Measurements from ENCODE around the gene BMI1. TPM values are rescaled to one million over a fixed set of nuclear protein-coding genes. Genes with fewer than 3 reads are reported as not detected.
"Not testable (repeated sequence)": the region's sequence is repeated elsewhere in the genome, so short reads cannot be mapped to it uniquely, and the experiment has no call there.

BMI1 gene
- total RNA-seq, 4 donors from 2014 or later, result 60.8 to 109 (median 67.8) TPM

GRCh38 chr10:22351131-22351703 is 30.3 kb downstream of the BMI1 start:
- no peaks in the 10 kb centered on the region for H3K9me3 ChIP-seq
- WGBS, 2 donors, result 92 to 93% methylated on average over 5 of the region's 5 CpGs
- no peak overlapping the region for H3K4me3 ChIP-seq
- H3K27ac ChIP-seq, result no peak overlapping the region
- H3K36me3 ChIP-seq, result no peaks in the 10 kb centered on the region
- peaks cover 0 to 15% of the 10 kb centered on the region in 2 donors for H3K27me3 ChIP-seq
- DNase-seq (ENCODE audit: low spot score in 2 of 2), result no peak
- no peaks in the 10 kb centered on the region for H3K4me1 ChIP-seq
- no peak for TF ChIP-seq CTCF (IDR thresholded peaks at IDR 0.05)
- no peak for TF ChIP-seq POLR2A (IDR thresholded peaks at IDR 0.05)
- no peak for TF ChIP-seq EP300 (IDR thresholded peaks at IDR 0.05)

- Histone ChIP-seq H3K27ac (no peak overlapping the region), H3K4me1 (no peaks in the 10 kb centered on the region), H3K36me3 (no peaks in the 10 kb centered on the region), H3K27me3 (no peaks in the 10 kb centered on the region), H3K9me3 (no peaks in the 10 kb centered on the region), H3K4me3 (no peak overlapping the region)
- DNase-seq (ENCODE audit: low spot score in 2 of 2), result no peak
- TF ChIP-seq EP300 (IDR thresholded peaks at IDR 0.05) (no peak), CTCF (IDR thresholded peaks at IDR 0.05) (no peak), POLR2A (IDR thresholded peaks at IDR 0.05) (no peak)
- WGBS, 2 donors, result 88 to 90% methylated on average over 4 of the region's 4 CpGs
Measured at GRCh38 chr10:22356324-22356873, 35.5 kb downstream of the BMI1 start.

GRCh38 chr10:22357770-22358169 is 36.9 kb downstream of the BMI1 start:
- 97% methylated on average over 3 to 4 of the region's 4 CpGs for WGBS, 2 donors
- not testable (repeated sequence) for H3K36me3 ChIP-seq; DNase-seq (ENCODE audit: low spot score in 2 of 2); H3K4me1 ChIP-seq; H3K27me3 ChIP-seq; H3K9me3 ChIP-seq; H3K4me3 ChIP-seq; H3K27ac ChIP-seq

- Histone ChIP-seq H3K27me3 (peaks cover 0 to 2% of the 10 kb centered on the region in 2 donors), H3K36me3 (no peaks in the 10 kb centered on the region), H3K4me1 (no peaks in the 10 kb centered on the region), H3K4me3 (no peak overlapping the region), H3K27ac (no peak overlapping the region), H3K9me3 (no peaks in the 10 kb centered on the region)
- 91 to 92% methylated on average over 6 of the region's 6 CpGs for WGBS, 2 donors
- DNase-seq (ENCODE audit: low spot score in 2 of 2), result no peak
- TF ChIP-seq POLR2A (IDR thresholded peaks at IDR 0.05), result no peak
- TF ChIP-seq EP300 (IDR thresholded peaks at IDR 0.05), result no peak
- TF ChIP-seq CTCF (IDR thresholded peaks at IDR 0.05), result no peak
Measured at GRCh38 chr10:22363305-22363704, 42.4 kb downstream of the BMI1 start.

GRCh38 chr10:22364407-22365140 is 43.7 kb downstream of the BMI1 start:
- WGBS, 2 donors, result 81 to 88% methylated on average over 5 of the region's 5 CpGs

More at GRCh38 chr10:22364407-22365140, 43.7 kb downstream of the BMI1 start:
- DNase-seq (ENCODE audit: low spot score in 2 of 2), result no peak
- peaks cover 0 to 2% of the 10 kb centered on the region in 2 donors for H3K27me3 ChIP-seq
- H3K36me3 ChIP-seq, result no peaks in the 10 kb centered on the region
- no peaks in the 10 kb centered on the region for H3K4me1 ChIP-seq
- TF ChIP-seq EP300 (IDR thresholded peaks at IDR 0.05) (no peak), CTCF (IDR thresholded peaks at IDR 0.05) (no peak), POLR2A (IDR thresholded peaks at IDR 0.05) (no peak)
- H3K4me3 ChIP-seq, result no peak overlapping the region
- H3K9me3 ChIP-seq, result no peaks in the 10 kb centered on the region
- H3K27ac ChIP-seq, result no peak overlapping the region
